ENCODE measurements around the gene ATP5IF1. TPM values are rescaled to one million over a fixed set of nuclear protein-coding genes. Genes with fewer than 3 reads are reported as not detected.

ATP5IF1 gene
- total and polyA plus RNA-seq, 2 of the 8 experiments (the other 6 are each of a cell fraction or from before 2014, with no cell fraction given): 198 to 242 TPM

GRCh38 chr1:28229996-28230395, 5.9 kb upstream of the ATP5IF1 start (continued):
- TF ChIP-seq POLR2AphosphoS5 (IDR thresholded peaks at IDR 0.05; ENCODE audit: low read depth, low read length) (no peak), TBP (IDR thresholded peaks at IDR 0.05; ENCODE audit: low read depth, low read length) (no peak)

Data from H1 (cell line).